ENCODE measurements around the gene NEK1.
"Not testable (repeated sequence)": the region's sequence is repeated elsewhere in the genome, so short reads cannot be mapped to it uniquely, and the experiment has no call there.

- TF ChIP-seq RAD21 (IDR thresholded peaks at IDR 0.05; ENCODE audit: low read length); CTCF (conservative IDR thresholded peaks at IDR 0.05; ENCODE audit: low read depth, low read length); POLR2A (IDR thresholded peaks at IDR 0.05; ENCODE audit: low read depth, low read length); CEBPB (IDR thresholded peaks at IDR 0.05; ENCODE audit: low read depth, low read length); RFX5 (IDR thresholded peaks at IDR 0.05; ENCODE audit: low read depth, low read length); ELK1 (IDR thresholded peaks at IDR 0.05; ENCODE audit: borderline replicate concordance, low read depth, low read length); FOS (IDR thresholded peaks at IDR 0.05; ENCODE audit: low read depth, low read length); SMC3 (IDR thresholded peaks at IDR 0.05; ENCODE audit: low read depth, low read length): not testable (repeated sequence)
These were observed 41.4 kb downstream of the NEK1 start for GRCh38 chr4:169571012-169571411.

All from IMR-90 (cell line).